Measurements from ENCODE around the gene NFATC1.

The NFATC1 gene

GRCh38 chr18:79532313-79533007 lies 136.7 kb downstream of the NFATC1 start:
- in situ Hi-C loops (cut with MboI; ENCODE audit: low pct_unique_long_range_greater_than_20kb, low sequenced_read_pairs, unreplicated experiment): loop anchor here (10.0 kb wide), 2 partner anchors 122 to 158 kb away; no protein-coding TSS in a partner anchor
- no peak for DNase-seq (ENCODE audit: low spot score)
- TF ChIP-seq CTCF (IDR thresholded peaks at IDR 0.05; ENCODE audit: extremely low read depth, insufficient read depth, missing control alignments): no peak

GRCh38 chr18:79533146-79533545 lies 137.4 kb downstream of the NFATC1 start:
- no peak for DNase-seq (ENCODE audit: low spot score)
- in situ Hi-C loops (cut with MboI; ENCODE audit: low pct_unique_long_range_greater_than_20kb, low sequenced_read_pairs, unreplicated experiment): loop anchor here (10.0 kb wide), 2 partner anchors 122 to 158 kb away; no protein-coding TSS in a partner anchor
- no peak for TF ChIP-seq CTCF (IDR thresholded peaks at IDR 0.05; ENCODE audit: extremely low read depth, insufficient read depth, missing control alignments)

- DNase-seq (ENCODE audit: low spot score): no peak
- TF ChIP-seq CTCF (IDR thresholded peaks at IDR 0.05; ENCODE audit: extremely low read depth, insufficient read depth, missing control alignments): no peak
- in situ Hi-C loops (cut with MboI; ENCODE audit: low pct_unique_long_range_greater_than_20kb, low sequenced_read_pairs, unreplicated experiment): loop anchor here (10.0 kb wide), 2 partner anchors 121 to 159 kb away; no protein-coding TSS in a partner anchor
Observed at GRCh38 chr18:79533591-79533990, 137.9 kb downstream of the NFATC1 start.

GRCh38 chr18:79534356-79534755 lies 138.6 kb downstream of the NFATC1 start:
- in situ Hi-C loops (cut with MboI; ENCODE audit: low pct_unique_long_range_greater_than_20kb, low sequenced_read_pairs, unreplicated experiment): loop anchor here (10.0 kb wide), 2 partner anchors 120 to 160 kb away; no protein-coding TSS in a partner anchor
- TF ChIP-seq CTCF (IDR thresholded peaks at IDR 0.05; ENCODE audit: extremely low read depth, insufficient read depth, missing control alignments): no peak
- DNase-seq (ENCODE audit: low spot score): no peak

- TF ChIP-seq CTCF (IDR thresholded peaks at IDR 0.05; ENCODE audit: extremely low read depth, insufficient read depth, missing control alignments): no peak
- in situ Hi-C loops (cut with MboI; ENCODE audit: low pct_unique_long_range_greater_than_20kb, low sequenced_read_pairs, unreplicated experiment): loop anchor here (10.0 kb wide), 2 partner anchors 117 to 163 kb away; no protein-coding TSS in a partner anchor
- DNase-seq (ENCODE audit: low spot score): no peak
Observed at GRCh38 chr18:79537758-79538157, 142.0 kb downstream of the NFATC1 start.

GRCh38 chr18:79538635-79539034 lies 142.9 kb downstream of the NFATC1 start:
- no peak for TF ChIP-seq CTCF (IDR thresholded peaks at IDR 0.05; ENCODE audit: extremely low read depth, insufficient read depth, missing control alignments)
- in situ Hi-C loops (cut with MboI; ENCODE audit: low pct_unique_long_range_greater_than_20kb, low sequenced_read_pairs, unreplicated experiment): loop anchor here (10.0 kb wide), 2 partner anchors 116 to 164 kb away; no protein-coding TSS in a partner anchor
- DNase-seq (ENCODE audit: low spot score): no peak
